ENCODE data around the gene ERC1. TPM values are rescaled to one million over a fixed set of nuclear protein-coding genes. Genes with fewer than 3 reads are reported as not detected.

The ERC1 gene
- total and polyA plus RNA-seq, 9 of the 15 experiments (the other 6 are each of a cell fraction or from before 2014, with no cell fraction given): 0.74 to 11.8 (median 4.8) TPM

GRCh38 chr12:1422604-1423315 is 431.7 kb downstream of the ERC1 start:
- no peak for TF ChIP-seq ZBTB2 (IDR thresholded peaks at IDR 0.05)
- TF ChIP-seq RBM25 (IDR thresholded peaks at IDR 0.05; ENCODE audit: low read depth, low read length, severe bottlenecking): peak; percentile 15
- no peak for DNase-seq (ENCODE audit: extremely low read depth in 1 of 4, low spot score in 3 of 4)
- H3K4me3 ChIP-seq: no peak overlapping the region
- in situ Hi-C loops (cut with MboI) (no loop called here), intact Hi-C loops (cut with micrococcal nuclease) (no loop called here)
- BruUV-seq (replicated peaks): no TSS peak
- ATAC-seq: no peak
- H3K36me3 ChIP-seq (ENCODE audit: control insufficient read depth, insufficient read depth, low read length): no peaks in the 10 kb centered on the region
- ChIA-PET CTCF (ENCODE audit: low intra/inter-chr PET ratio) (no interaction called here), POLR2A (interaction anchor here (1.0 kb wide), 1 partner anchor 20 kb away, joined by 3 read pairs; no protein-coding TSS in a partner anchor)
- WGBS (ENCODE audit: insufficient coverage, low coverage, missing lambda C conversion rate): 79% methylated on average over 4 of the region's 4 CpGs
- FAIRE-seq: no peak
- no peaks in the 10 kb centered on the region for H3K27me3 ChIP-seq (ENCODE audit: control insufficient read depth in 2 of 2, insufficient read depth in 2 of 2, low read length in 2 of 2)
- H3K79me2 ChIP-seq (ENCODE audit: control insufficient read depth, insufficient read depth, low read length): no peaks in the 10 kb centered on the region
- H3K27ac ChIP-seq (ENCODE audit: extremely low read depth, low read depth, low read length): no peak overlapping the region
- H3K9me1 ChIP-seq (ENCODE audit: control insufficient read depth, insufficient read depth, low read length): no peaks in the 10 kb centered on the region
- no peaks in the 10 kb centered on the region for H4K20me1 ChIP-seq (replicated peaks; ENCODE audit: control insufficient read depth, insufficient read depth, low read length)
- H2AFZ ChIP-seq (ENCODE audit: low read depth, low read length): no peak overlapping the region
- no peaks in the 10 kb centered on the region for H3K4me1 ChIP-seq (replicated peaks in 1 of 2; ENCODE audit: control insufficient read depth in 2 of 2, insufficient read depth in 2 of 2, low read length in 2 of 2)
- H3K9me3 ChIP-seq (replicated peaks; ENCODE audit: control insufficient read depth, insufficient read depth, low read depth, low read length): peaks cover 6% of the 10 kb centered on the region
- no peak overlapping the region for H3K9ac ChIP-seq (ENCODE audit: insufficient read depth in 1 of 2, low read depth in 2 of 2, low read length in 2 of 2)
- H3K4me2 ChIP-seq (ENCODE audit: insufficient read depth, low read length): no peak overlapping the region

Measured in K562 (cell line).